GM19324 (cell line): ENCODE measurements around the gene TP73.
A peak's percentile ranks its signal among the peaks of the same experiment; 100 is the strongest.

Experiments used
- ATAC-seq: cut with Tn5 transposase; IDR thresholded peaks from one replicate; pipeline ENCODE4 v1.9.1; 2021; ENCODE audit warnings: mild to moderate bottlenecking, moderate library complexity; ENCODE audit not compliant: unreplicated experiment, low FRiP score

Gene TP73

DNA sequence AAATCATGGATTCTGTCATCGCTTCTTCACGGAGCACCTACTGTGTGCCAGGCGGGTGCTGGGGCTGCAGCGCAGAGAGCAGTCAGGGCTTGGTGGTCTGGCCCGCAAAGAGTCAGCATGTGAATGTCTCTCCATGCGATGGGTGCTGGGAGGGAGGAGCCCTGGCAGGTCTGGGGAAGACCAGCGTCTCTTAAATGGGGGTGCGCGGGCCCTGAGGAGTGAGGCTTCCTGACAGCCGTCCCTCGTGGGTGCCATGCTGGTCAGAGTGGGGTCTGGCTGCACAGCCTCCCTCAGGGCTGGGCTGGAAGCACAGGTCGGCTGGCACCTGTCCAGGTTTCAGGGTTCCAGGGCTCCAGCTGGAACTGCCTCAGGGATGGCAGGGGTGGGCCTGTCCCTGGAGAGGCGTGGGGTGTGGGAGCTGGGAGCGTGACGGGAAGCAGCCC lies 18.5 kb downstream of the TP73 start:
- no peak for ATAC-seq

DNA sequence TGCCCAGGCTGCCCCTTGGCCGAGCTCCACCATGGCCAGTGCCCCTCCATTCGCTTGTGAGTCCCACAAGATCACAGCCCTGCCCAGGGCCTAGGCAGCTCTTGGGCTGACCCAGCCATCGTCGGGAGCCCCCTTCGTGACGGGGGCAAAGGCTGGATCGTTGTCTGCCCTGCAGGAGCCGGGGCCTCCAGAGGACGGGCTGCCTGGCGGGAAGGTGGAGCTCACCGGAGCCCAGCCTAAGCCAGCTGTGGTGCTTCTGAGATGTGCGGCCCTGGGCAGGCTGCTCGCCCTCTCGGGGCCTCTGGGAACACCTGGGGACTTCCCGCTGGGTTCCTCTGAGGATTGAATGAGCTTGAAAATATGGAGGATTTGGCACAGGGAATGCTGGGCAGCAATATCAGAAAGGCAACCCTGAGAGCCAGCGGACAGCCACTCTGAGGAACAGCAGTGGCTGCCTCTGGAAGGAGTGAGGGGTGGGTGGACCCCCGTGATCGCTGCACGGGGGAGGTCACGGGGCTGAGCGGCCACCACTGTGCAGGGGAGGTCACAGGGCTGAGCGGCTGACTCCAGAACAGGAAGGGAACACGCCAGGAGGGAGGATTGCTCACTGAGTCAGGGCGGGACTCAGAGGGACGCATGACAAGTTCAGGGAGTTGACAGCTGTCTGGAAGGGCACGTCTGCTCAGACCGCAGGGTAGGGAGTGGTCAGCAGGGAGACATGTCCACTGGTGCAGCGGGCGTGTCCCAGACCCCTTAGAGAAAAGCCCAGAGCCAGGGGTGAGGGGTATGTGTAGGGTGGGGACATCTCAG lies 19.3 kb downstream of the TP73 start:
- no peak for ATAC-seq

DNA sequence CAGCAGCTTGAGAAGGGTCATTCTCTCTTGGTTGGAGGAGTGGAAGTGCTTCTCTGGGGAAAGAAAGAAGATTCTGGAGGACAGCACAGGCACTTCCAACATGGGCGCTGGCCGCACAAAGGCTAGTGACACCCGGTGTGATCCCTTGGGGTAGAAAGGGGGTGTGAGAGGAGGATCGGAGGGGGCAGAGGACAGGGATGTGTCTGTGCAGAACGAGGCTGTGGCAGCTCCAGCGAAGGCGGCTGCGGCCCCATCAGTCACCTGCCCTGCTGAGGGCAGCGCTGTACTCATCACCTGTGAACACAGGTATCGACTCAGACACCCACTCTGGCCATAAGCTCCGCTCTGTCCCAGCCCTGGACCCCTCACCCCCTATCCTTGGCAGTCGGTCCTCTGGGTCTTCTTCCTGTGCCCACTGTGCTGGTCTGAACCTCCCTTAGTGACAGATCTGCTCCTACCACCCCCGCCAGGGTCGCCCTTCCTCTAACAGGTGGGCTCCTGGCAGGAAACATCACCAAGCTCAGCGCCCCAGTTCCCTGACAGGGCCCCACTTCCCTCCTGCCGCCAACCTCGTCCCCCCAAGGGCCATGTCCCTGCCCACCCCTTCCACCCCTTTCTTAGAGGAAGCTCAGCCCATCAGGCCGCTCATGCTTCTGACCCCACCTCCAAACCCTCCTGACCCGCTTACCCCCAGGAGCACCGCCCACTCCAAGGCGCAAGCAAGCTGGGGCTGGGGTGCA lies 20.1 kb downstream of the TP73 start:
- ATAC-seq: no peak

DNA sequence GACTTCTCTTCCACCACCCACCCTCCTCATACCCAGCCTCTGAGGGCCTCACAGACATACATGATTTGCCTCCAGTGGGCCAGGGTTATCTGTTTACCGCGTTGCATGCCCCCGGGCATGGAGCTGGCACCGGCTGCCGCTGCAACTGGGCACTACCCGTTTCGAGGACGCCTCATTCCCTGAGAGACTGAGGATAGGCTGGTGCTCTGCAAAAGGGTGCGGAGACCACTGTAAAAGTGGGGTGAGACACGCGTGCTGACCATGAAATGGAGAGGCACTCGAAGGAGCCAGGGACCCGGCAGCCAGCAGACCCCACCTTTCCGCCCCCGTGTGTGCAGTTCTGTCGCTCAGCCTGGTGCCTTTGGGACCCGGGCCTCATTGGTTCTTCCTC lies 20.6 kb downstream of the TP73 start:
- ATAC-seq: no peak

DNA sequence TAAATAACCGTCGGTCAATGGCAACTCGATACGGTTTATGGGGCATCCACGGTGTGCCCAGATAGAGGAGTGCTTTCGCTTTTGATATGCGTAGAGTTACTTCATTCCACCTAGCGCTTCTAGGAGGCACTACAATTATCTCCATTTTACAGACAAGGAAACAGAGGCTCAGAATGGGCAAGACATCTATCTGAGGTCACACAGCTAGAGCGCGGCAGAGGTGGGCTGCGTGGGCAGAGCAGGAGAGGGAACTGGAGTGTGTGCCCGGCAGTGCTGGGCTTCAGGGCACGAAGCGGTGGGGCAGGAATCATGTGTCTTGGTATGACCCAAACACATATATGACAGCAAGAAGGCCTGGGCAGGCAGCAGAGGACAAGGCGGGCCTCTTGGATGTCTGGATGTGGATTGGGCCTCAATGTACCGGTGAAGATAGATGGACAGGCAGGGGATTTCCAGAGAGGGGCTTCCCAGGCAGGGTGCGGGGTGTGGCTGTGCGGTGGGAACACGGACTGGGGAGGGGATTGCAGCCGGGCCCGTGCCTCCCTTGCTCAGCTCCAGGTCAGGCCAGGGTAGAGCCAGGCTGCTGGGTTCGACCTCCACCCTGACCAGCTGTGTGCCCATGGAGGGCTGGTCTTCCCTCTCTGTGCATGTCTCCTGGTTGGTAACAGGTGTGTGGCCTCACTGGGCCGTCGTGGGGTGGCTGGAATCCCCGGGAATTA lies 21.2 kb downstream of the TP73 start:
- no peak for ATAC-seq

DNA sequence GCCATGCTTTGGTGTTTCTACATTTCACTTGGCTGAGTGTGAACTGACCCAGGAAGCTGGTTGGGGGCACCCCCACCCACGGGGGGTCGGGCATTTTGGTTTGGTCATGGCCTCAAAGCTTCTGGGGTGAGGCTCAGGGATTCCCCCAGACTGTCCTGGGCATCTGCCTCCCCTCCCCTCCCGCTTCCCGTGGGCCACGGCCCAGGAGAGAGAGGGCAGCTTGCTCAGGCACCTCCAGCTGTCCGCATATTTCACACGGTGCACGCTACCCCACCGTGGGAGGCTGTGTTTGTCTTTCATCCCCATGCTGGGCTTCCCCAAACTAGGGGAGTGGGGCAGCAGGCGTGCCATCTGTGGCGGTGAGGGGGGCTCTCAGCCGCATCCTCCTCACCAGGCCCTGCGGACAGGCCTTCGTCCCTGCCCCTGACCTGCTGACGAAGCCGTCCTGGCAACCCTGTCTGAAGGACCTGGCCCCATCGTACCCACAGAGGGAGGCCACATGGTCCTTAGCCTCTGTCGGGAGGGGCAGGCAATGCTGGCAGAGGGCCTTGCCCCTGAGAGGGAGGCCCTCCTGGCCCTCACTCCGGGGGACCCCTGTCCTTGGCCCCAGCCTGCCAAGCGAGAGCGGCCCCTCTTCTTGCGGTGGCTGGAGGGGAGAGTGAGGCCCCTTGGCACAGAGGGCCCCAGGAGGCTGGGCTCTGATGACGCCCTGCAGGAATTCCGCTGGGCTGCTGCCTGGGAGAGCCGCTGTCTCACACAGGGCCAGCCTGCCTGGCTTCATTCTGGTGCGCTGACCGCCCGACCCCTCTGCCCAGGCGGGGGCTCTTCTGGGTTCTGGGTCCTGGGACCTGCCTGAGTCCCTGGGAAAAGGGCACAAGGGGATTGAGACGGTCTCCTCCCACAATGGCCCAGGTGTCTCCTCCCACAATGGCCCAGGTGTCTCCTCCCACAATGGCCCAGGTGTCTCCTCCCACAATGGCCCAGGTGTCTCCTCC lies 22.1 kb downstream of the TP73 start:
- no peak for ATAC-seq

DNA sequence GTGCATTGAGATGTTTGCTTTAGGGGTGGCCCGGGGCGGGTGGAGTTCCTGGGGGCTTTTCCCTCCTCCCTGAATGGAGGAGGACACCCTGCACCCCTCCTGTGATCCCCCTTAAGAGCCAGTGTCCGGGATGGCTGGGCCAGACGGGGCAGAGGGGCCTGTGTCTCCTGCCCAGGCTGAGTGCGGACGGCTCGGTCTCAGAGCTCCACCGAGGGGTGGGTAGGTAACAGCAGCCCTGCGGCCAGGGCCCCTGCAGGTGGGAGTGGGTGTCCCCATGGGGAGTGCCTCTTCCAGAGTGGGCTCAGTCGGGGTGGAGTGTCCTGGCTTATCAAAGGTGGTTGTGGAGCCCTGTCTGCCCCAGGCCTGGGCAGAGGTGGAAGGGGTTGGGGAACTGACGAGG lies 23.1 kb downstream of the TP73 start:
- no peak for ATAC-seq

DNA sequence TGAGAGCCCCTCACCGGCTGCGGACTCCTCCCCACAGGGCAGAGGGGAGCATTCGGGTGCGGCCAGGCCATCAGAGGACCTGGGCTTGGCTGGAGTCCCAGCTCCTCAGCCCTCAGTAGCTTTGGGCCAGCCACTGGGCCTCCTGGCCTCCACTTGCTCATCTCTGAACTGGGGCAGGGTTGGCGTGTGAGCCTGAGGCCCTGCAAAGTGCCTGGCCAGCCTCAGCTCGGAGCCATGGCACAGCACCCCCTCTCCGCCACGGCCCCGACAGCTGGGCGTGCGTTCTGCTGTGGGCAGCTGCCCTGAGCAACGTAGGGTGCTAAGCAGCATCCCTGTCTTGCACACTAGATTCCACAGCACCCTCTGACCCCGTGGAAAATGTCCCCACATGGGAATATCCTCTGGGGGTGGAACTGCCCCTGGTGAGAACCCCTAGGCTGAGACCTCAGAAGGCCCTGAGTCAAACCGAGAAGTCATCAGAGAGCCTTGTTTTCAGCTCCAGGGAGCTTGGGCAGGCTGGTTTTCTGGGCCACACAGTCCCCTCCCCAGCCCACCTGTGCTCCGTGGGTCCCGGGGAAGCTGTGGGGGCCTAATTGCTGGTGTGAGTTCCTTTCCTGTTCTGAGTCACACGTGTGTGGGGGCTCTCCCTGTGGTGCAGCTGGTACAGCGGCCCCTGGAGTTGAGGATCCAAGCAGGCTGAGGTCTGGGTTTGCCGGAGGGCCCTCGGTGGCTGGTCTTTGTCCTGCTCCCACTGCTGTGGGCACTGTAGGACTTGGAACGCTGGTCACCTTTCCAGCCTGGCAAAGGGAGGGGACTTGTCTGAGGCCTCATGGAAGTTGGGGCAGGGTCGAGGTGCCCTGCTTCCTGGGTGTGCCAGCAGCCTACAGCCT lies 24.5 kb downstream of the TP73 start:
- peak; percentile 57 for ATAC-seq

DNA sequence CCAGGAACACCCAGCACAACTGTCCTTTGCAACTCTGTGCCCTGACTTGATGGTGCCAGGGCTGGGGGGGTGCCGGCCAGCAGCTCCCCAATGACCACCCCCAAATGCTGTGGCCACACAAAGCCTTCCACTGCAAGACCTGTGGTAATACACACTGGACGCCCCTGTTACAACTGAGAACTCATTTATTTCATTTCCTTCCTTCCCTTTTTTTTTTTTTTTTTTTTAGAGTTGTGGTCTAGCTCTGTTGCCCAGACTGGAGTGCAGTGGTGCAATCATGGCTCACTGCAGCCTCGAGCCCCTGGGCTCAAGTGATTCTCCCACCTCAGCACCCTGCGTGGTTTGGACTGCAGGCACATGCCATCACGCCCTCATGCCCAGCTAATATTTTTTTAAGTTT lies 25.2 kb downstream of the TP73 start:
- ATAC-seq: peak; percentile 10

DNA sequence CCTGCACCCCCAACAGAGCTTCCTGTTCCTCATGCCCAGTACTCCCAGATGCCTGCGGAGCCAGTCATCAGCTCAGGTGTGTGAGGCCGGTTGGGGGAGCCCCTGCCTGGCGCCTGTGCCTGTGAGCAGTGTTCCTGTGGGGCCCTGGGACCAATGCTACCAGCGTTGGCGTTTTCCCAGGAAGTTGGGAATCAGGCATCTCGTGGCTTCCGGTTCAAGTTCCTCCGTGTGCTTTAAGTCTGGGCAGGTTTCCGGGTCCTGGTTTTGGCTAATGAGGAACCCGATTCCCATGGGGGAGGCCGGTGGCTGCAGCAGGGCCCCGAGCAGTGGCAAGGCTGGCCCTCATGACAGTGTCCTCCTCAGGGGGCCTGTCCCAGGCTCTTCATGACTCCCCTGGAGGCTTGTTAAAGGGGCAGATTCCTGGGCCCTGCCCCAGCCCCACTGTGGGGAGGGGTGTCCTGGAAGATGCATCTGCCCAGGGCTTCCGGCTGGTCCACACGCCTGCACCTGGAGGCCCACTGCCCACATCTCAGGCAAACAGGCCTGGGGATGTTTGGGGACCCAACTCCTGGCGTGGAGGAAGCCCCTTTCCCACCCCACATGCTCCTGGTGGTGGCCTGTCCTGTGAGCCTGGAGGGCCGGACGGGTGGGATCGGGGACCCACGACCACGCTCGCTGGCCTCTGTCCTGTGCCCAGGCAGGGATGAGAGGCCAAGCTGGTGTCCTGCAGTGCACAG lies 26.2 kb downstream of the TP73 start:
- no peak for ATAC-seq

DNA sequence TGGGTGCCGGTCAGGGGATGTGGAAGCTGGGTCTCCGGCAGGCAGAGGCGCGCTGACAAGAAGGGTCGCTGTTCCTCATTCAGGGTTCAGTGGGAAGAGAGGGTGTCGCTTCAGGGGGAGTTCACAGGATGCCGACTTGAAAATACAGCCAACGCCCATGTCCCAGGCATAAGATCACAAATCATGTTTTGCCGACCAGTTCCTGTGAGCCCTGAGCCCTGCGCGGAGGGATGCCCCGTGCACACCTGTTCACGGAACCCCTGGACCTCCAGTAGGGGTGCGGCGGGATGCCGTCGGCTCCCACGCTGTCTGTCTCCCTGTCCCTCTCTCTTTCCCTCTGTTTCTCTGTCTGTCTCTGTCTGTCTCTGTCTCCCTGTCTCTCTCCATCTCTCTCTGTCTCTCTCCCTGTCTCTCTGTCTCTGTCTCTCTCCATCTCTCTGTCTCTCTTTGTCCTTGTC lies 26.8 kb downstream of the TP73 start:
- no peak for ATAC-seq

DNA sequence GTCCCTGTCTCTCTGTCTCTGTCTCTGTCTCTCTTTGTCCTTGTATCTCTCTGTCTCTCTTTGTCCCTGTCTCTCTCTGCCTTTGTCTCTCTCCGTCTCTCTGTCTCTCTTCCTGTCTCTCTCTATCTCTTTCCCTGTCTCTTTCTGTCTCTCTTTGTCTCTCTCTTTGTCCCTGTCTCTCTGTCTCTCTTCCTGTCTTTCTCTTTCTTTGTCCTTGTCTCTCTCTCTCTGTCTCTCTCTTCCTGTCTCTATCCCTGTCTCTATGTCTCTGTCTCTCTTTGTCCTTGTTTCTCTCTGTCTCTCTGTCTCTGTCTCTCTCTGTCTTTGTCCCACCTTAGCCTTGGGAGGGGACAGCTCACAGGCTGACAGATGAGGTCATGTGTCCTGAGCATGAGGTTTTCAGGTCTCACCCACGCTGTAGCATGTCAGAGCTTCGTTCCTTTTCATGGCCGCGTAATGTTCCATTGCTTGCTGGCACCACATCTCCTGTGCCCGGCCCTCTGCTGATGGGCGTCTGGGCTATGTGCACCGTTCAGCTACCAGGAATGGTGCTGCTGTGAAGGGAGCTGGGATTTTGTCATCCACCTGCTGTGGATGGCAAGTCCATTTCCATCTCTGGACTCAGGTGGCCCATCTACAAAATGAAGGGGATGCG lies 27.6 kb downstream of the TP73 start:
- no peak for ATAC-seq

DNA sequence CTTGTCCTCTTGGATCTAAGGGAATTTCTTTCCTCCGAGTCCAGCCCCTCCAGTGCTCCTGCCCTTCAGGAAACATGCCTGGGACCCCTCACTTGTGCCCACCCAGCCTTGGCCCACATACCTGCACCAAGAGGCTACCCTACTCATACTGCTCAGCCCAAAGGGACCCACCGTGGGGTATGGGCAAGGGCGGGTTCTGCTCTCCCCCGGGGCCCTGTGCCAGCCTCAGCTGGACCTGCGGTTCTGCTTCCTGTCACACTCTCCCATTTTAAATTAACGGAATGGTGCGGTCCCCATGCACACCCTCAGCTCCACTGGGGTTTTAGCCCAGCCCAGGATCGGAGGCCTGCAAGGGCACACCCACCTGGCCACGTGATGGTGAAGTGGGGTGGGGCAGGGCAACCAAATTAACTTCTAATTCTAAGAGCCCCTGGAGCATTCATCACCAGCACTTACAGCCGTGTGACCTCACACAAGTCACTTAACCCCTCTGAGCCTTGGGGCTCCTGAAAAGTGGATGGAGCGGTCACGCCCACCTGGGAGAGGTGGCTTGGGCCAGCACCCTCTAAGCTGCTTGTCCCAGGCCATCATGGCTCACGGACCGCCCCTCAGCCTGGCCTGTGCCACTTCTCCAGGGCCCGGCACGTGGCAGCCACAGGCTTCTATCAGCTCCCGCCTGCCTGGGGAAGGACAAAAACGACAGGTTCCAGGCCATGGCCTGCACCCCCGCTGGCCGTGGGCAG lies 28.3 kb downstream of the TP73 start:
- ATAC-seq: no peak

DNA sequence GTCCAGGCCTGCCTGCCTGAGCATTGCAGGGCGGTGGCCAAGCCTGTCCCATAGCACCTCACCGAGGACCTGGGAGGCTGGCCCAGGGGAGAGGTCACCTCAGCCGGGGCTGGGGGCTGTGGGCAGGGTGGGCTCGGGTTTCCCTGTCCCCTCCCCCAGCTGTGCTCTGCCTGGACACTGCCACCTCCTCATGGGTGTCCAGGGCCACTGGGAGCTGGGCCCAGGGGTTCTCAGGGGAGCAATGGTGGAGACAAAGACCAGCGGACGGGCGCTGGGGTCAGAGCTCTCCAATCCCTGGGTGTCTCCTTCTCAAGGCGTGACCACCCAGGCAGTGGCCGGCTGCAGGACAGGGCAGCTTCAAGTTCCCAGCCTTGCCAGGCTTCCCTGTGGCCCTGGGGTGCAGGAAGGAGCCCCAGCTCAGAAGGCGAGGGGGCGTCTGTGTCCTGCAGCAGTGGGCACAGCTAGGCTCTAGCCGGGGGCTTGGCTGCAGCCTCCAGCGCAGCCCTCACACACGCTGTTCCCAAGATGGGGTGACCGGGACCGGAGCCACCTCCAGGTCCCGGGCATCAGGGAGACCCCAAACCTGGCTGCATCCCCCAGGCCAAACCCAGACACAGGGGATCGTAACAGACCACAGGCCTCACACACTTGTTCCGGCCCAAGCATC lies 29.0 kb downstream of the TP73 start:
- ATAC-seq: no peak

DNA sequence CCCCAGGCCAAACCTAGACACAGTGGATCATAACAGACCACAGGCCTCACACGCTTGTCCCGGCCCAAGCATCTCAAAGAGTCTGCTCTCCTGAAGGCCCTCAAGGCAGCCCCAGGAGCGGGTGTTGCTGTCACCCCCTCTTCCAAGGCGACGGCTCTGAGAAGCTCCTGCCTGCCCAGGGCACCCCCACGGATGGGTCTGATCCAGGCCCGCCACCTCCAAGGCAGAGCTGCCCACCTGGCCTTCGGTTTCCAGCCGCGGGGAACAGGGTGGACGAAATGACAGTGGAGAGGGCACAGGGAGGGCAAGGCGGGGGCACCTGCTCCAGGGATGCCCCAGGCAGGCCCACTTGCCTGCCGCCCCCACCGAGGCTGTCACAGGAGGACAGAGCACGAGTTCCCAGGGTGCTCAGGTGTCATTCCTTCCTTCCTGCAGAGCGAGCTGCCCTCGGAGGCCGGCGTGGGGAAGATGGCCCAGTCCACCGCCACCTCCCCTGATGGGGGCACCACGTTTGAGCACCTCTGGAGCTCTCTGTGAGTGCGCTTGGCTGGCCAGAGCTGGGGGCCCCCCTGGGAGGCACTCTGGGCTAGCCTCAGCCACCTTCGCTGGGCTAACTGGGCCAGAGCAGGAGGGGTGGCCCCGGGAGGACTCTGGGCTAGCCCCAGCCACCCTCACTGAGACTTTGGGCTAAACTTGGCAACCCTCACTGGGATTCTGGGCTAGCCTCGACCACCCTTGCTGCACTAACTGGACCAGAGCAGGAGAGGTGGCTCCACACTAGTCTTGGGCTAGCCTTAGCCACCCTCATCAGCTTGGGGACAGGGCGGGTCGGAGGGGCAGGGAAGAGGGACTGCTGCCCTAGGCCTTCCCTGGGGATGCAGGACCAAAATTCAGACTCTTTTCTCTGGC lies 29.8 kb downstream of the TP73 start:
- ATAC-seq: no peak

DNA sequence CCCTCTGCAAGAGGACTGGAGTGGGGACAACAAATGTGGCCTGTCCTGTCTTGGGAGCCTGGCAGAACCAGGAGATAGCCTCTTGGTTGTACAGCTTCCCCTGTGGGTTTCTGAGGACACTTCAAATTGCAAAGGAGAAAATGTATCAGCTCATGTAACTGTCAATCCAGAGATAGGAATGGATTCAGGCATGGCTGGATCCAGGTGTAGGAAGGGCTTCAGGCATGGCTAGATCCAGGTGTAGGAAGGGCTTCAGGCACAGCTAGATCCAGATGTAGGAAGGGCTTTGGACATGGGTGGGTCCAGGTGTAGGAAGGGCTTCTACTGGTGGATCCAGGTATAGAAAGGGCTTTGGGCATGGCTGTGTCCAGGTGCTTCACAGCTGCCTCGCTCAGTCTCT lies 30.9 kb downstream of the TP73 start:
- no peak for ATAC-seq
